Central memory CD4-positive, alpha-beta T cell (primary cell): ENCODE data around the gene MGAT4C.
A peak's percentile ranks its signal among the peaks of the same experiment; 100 is the strongest.

Experiments used
- DNase-seq: peaks from one replicate; pipeline ENCODE4 v3.0.0; 2022

Gene MGAT4C

DNA sequence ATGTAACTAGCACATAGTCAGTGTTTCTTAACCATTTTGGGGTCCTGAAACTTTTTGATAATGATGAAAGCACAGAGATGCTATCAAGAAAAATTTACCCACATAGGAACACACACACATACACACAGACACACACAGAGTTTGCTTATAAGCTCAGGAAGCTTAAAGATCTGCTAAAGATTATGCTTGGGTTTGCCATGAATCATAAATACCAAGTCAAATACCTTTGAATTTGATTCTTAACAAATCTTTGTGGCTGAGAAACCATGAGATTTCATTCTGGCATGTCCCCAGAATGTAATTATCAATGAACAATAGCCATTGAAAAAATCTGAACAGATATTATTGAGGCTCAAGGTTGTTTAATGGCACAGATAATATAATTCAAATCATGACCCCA lies 292.9 kb downstream of the MGAT4C start:
- DNase-seq: no peak

DNA sequence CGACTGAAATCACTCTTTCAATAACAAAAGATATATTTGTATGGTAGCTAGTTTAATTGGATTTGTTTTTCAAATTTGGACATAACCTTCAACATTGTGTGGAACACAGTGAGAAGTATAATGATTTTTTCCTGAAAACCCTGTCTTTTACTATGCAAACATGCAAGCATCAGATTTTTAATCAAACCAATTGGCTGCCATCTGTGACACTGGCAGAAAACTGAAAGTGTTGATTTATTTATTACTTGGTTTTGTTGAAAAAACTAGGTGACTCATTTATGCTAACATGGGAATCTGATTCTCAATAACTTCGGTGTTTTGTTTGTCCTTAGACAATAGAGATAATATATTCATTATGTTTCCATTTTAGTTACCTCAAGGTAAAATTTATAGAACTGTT lies 300.1 kb downstream of the MGAT4C start:
- DNase-seq: no peak

DNA sequence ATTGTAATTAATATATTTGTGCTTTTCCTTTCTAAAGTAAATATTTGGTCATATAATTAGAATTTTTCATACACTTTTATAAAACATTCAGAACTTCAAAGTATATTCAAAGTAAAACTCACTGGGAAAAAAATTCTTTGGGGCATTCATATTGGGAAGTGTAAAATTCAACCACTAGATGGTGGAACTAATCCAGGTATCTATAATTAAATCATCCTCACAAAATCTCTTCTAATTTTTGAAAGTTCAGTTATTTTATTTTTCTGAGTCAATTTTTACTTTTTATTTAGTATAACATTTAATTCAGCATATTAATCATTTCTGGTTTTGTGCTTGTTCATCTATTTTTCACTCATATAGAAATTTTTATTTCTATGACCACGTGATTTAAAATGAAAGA lies 301.1 kb downstream of the MGAT4C start:
- DNase-seq: no peak

DNA sequence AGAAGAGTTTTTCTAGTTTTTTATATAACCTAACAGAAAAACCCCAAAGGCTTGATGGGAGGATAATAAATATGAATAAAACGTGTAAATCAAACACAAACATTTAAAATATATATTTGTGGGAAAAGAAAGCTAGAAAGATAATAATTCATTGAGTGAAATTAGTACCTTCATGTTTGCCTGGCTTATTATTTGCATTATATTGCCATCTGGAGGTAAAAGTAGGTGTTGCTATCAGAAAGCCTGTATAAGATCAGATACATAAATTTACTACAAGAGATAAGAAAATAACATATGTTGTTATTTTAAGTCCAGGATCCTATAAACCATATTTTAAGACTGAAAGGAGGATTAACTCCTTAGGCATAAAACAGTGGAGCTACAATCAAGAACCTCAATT lies 304.4 kb downstream of the MGAT4C start:
- DNase-seq: no peak

DNA sequence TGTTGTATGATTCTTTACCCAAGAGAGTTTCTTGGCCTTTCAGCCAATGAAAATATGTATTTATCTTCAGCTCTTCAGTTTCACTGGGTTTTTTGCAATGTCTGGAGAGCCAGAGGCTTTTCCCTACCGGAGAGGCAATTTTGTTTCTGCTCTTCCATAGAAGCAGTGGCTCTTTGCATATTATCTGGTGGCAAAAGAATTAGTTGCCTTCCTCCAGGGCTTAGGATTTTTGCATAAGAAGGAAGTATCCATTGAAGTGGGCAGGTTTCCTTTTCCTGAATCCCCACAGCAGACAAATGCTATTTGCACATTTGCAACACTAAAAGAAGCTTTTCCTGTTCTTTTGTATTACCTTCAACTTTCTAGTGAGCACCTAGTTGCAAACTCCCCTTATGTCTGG lies 306.9 kb downstream of the MGAT4C start:
- no peak for DNase-seq

DNA sequence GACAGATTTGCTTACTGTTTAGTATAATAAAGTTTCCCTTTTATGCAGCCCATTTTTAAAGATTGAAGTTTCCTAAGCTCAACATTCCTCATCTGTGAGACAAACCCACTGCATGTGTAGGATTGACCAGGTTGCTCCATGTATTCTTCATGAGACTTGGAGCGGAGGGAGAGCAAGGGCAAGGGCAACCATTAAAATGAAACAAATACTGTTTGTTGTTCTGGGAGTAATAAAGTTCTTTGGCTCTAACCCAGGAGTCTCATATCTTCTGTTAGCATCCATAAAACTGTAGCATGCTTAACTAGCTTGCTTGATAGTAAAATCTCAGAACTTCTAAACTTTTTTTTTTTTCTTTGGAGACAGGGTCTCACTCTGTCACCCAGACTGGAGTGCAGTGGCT lies 307.9 kb downstream of the MGAT4C start:
- no peak for DNase-seq

DNA sequence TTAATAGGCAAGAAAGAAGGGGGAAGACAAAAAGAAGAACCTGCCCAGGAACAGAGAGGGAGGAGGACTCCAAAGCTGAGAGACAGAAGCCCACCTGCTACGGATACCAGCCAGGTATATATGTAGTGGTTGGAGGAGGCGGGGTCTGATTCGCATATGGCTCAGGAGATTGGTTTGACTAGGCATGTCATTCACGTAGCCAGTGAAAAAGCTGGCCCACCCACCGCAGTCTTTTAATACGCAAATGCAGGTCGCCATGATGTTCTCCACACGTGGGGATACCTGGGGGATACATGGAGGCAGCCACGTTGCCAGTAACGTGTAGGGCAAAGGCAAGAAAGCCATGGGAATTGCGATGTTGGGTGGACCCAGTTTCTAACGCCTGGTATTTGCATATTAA lies 308.9 kb downstream of the MGAT4C start:
- DNase-seq: no peak

DNA sequence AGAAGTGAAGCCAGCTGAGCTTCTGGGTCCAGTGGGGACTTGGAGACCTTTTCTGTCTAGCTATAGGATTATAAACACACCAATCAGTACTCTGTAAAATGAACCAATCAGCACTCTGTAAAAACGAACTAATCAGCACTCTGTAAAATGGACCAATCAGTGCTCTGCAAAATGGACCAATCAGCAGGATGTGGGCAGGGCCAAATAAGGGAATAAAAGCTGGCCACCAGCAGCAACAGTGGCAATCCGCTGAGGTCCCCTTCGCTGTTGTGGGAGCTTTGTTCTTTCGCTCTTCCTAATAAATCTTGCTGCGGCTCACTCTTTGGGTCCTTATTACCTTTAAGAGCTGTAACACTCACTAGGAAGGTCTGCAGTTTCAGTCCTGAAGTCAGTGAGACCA lies 309.8 kb downstream of the MGAT4C start:
- no peak for DNase-seq

DNA sequence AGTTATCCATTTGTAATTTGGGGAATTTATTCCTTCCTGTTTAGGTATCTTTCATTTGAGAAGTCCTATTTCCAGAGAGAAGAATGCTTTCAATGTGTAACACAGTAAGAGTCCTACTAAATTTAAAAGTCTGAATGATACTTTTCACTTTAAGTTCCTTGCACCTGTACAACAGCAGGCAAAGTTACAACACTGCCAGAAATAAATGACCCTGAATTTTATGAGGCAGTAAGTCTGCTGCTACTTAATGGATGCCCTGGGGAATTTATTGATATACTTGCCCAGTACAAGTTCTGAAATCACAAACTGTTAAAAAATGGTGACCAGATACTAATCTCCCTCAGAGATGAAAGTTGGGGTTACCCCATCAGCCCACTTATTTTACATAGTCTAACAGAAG lies 329.0 kb downstream of the MGAT4C start:
- no peak for DNase-seq

DNA sequence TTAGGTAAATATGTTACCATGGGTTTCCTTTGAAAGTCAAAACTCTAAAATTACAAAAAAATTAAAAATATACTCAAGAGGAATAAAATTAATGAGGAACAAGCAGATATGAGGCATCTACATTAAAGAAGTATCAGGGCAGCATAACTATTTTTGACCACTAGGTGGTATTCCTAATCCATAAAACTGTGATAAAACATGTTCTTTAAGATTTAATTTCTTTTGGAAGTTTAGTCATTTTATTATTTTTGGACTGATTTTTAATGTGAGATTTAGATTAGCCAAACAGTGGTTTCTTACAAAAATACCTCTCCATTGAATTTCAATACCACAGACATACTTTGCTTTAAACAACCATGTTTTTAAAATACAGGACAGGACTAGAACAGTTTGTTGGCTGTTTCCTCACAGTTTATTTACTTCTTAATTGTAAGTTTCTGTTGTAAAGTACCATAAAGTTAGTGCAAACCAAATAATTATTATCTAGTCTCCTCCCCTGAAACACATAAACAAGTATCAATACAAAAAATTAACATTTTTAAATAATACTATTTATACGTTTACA lies 332.3 kb downstream of the MGAT4C start:
- DNase-seq: no peak

DNA sequence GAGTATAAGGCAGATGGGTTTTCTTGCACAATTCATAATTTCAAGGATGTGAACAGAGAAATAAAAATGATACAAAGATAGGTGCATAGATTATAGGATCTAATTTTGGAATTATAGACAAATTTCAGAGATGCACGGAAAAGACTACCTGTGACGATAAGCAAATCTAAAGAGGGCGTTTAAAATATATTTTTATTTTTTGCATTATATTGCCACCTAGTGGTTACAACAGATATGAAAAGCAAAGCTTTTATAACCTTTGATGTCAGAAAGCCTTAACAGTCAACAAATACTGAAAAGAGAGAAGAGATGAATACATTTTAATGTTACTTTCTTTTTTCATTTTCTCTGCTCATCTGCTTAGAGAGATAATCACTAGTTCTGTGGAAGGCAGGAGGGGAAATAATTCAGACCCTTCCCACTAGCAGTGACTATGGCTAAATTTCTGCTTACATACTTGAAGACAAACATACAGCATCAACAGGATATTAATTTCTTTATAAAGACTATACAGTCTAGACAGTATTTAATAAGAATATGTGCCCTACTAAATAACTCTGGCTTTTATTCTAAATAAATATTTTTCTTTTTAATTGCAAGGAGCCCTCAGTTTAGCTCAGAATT lies 335.8 kb downstream of the MGAT4C start:
- peak; percentile 1 for DNase-seq
